ENCODE data around the gene PRTG. TPM values are rescaled to one million over a fixed set of nuclear protein-coding genes. Genes with fewer than 3 reads are reported as not detected.

PRTG gene
- total RNA-seq, 1 experiment from 2014 or later: 11.4 TPM

DNA sequence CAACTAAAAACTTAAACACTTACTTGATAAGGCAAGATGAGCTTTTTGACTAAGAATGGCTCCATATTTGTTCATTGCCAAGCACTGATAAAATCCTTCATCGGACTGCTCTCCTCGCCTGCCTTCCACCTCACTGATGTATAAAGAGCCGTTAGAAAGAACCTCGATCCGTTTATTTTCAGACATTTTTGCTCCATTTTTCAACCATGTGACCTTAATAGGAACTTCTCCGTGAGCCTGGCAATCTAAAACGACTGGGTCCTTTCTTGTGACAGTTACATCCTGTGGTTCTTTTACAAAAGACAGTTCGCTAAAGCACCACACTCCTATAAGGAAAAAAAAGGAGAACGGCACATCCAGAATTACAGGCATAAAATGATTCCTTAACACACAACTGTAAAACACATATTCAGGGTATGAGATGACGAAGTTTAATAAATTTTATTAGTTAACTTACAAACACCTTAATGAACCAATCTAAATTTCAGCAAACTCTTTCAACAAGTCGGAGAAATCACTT is 2.5 kb downstream of the PRTG start:
- intact Hi-C loops (cut with micrococcal nuclease; ENCODE audit: unreplicated experiment): no loop called here
- H3K36me3 ChIP-seq (ENCODE audit: control insufficient read depth, insufficient read depth, low read length): no peaks in the 10 kb centered on the region
- H3K27me3 ChIP-seq (ENCODE audit: control insufficient read depth, insufficient read depth, low read length): no peaks in the 10 kb centered on the region
- POLR2A ChIA-PET: no interaction called here
- peaks cover 24% of the 10 kb centered on the region for H3K4me1 ChIP-seq (ENCODE audit: control insufficient read depth, insufficient read depth, low read length)
- in situ Hi-C loops (cut with HindIII; ENCODE audit: low pct_unique_long_range_greater_than_20kb, low sequenced_read_pairs): no loop called here
- DNase-seq (ENCODE audit: low read depth, low spot score) (no peak), ATAC-seq (no peak)
- CTCF ChIA-PET: no interaction called here
- H3K9me3 ChIP-seq (ENCODE audit: control insufficient read depth, insufficient read depth, low read depth, low read length): no peaks in the 10 kb centered on the region
- H3K4me3 ChIP-seq (ENCODE audit: low read depth in 2 of 2, low read length in 2 of 2): no peak overlapping the region; a peak in 1 of 4 replicates
- H3K27ac ChIP-seq (ENCODE audit: low read length): peak overlapping the region; percentile 29; the same call in 1 of the 2 replicates
- no TSS peak for BruUV-seq (replicated peaks)
- TF ChIP-seq TCF7L2 (IDR thresholded peaks at IDR 0.05; ENCODE audit: low read depth, low read length) (no peak), POLR2AphosphoS5 (IDR thresholded peaks at IDR 0.05; ENCODE audit: low read depth, low read length) (no peak), SIN3A (IDR thresholded peaks at IDR 0.05; ENCODE audit: borderline replicate concordance, insufficient read depth, low read depth, low read length) (no peak)
- TF ChIP-seq, protein P1, sequence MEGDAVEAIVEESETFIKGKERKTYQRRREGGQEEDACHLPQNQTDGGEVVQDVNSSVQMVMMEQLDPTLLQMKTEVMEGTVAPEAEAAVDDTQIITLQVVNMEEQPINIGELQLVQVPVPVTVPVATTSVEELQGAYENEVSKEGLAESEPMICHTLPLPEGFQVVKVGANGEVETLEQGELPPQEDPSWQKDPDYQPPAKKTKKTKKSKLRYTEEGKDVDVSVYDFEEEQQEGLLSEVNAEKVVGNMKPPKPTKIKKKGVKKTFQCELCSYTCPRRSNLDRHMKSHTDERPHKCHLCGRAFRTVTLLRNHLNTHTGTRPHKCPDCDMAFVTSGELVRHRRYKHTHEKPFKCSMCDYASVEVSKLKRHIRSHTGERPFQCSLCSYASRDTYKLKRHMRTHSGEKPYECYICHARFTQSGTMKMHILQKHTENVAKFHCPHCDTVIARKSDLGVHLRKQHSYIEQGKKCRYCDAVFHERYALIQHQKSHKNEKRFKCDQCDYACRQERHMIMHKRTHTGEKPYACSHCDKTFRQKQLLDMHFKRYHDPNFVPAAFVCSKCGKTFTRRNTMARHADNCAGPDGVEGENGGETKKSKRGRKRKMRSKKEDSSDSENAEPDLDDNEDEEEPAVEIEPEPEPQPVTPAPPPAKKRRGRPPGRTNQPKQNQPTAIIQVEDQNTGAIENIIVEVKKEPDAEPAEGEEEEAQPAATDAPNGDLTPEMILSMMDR (IDR thresholded peaks at IDR 0.05): no peak
- TF ChIP-seq, protein P2, sequence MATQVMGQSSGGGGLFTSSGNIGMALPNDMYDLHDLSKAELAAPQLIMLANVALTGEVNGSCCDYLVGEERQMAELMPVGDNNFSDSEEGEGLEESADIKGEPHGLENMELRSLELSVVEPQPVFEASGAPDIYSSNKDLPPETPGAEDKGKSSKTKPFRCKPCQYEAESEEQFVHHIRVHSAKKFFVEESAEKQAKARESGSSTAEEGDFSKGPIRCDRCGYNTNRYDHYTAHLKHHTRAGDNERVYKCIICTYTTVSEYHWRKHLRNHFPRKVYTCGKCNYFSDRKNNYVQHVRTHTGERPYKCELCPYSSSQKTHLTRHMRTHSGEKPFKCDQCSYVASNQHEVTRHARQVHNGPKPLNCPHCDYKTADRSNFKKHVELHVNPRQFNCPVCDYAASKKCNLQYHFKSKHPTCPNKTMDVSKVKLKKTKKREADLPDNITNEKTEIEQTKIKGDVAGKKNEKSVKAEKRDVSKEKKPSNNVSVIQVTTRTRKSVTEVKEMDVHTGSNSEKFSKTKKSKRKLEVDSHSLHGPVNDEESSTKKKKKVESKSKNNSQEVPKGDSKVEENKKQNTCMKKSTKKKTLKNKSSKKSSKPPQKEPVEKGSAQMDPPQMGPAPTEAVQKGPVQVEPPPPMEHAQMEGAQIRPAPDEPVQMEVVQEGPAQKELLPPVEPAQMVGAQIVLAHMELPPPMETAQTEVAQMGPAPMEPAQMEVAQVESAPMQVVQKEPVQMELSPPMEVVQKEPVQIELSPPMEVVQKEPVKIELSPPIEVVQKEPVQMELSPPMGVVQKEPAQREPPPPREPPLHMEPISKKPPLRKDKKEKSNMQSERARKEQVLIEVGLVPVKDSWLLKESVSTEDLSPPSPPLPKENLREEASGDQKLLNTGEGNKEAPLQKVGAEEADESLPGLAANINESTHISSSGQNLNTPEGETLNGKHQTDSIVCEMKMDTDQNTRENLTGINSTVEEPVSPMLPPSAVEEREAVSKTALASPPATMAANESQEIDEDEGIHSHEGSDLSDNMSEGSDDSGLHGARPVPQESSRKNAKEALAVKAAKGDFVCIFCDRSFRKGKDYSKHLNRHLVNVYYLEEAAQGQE (IDR thresholded peaks at IDR 0.05; ENCODE audit: insufficient read depth in 1 of 2, low read depth in 2 of 2, low read length in 1 of 2): no peak

DNA sequence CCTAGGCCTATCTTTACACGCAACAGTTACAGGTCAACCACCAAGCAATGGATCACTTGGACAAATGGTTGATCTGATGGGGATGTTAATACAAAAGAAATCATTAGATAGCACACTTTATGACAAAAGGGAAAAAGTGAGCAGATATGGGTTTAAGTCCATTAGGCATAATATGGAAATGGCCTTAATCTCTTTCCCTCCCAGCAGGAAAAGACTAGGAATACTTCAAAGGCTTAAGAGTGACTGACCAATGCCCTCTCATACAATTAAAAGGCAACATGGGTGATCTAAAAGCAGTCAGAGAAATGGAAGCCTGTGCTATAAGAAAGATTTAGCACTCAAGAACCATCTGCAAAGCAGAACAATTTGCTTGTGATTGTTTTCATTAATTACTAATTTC is 3.3 kb downstream of the PRTG start:
- Histone ChIP-seq H3K4me1 (ENCODE audit: control insufficient read depth, insufficient read depth, low read length) (peaks cover 24% of the 10 kb centered on the region), H3K36me3 (ENCODE audit: control insufficient read depth, insufficient read depth, low read length) (no peaks in the 10 kb centered on the region), H3K27ac (ENCODE audit: low read length) (no peak overlapping the region), H3K4me3 (ENCODE audit: low read depth in 2 of 2, low read length in 2 of 2) (no peak overlapping the region), H3K27me3 (ENCODE audit: control insufficient read depth, insufficient read depth, low read length) (no peaks in the 10 kb centered on the region), H3K9me3 (ENCODE audit: control insufficient read depth, insufficient read depth, low read depth, low read length) (no peaks in the 10 kb centered on the region)
- ChIA-PET CTCF (interaction anchor here (0.7 kb wide), 1 partner anchor 90 kb away, joined by 7 read pairs; no protein-coding TSS in a partner anchor), POLR2A (no interaction called here)
- ATAC-seq: no peak
- no peak for DNase-seq (ENCODE audit: low read depth, low spot score)
- no TSS peak for BruUV-seq (replicated peaks)
- TF ChIP-seq, protein P1 (IDR thresholded peaks at IDR 0.05): no peak
- TF ChIP-seq POLR2AphosphoS5 (IDR thresholded peaks at IDR 0.05; ENCODE audit: low read depth, low read length): no peak
- intact Hi-C loops (cut with micrococcal nuclease; ENCODE audit: unreplicated experiment) (no loop called here), in situ Hi-C loops (cut with HindIII; ENCODE audit: low pct_unique_long_range_greater_than_20kb, low sequenced_read_pairs) (no loop called here)
